ENCODE data around the gene MFAP2.
"Not testable (repeated sequence)": the region's sequence is repeated elsewhere in the genome, so short reads cannot be mapped to it uniquely, and the experiment has no call there.

MFAP2 gene

GRCh38 chr1:16971341-16972188 is 8.9 kb downstream of the MFAP2 start:
- no peak for ATAC-seq (replicated peaks)
- Mint-ChIP-seq H3K36me3 (ENCODE audit: insufficient read depth) (no peaks in the 10 kb centered on the region), H3K4me1 (ENCODE audit: low read depth in 2 of 2) (peaks cover 0 to 2% of the 10 kb centered on the region in 2 donors), H3K9me3 (no peaks in the 10 kb centered on the region), H3K27ac (peak overlapping the region in 1 of 2 donors; percentile 77), H3K27me3 (no peaks in the 10 kb centered on the region), H3K4me3 (no peak overlapping the region)
- DNase-seq = no peak

GRCh38 chr1:16970132-16970910 is 10.1 kb downstream of the MFAP2 start:
- Mint-ChIP-seq H3K27ac (peak overlapping the region in 1 of 2 donors; percentile 68), H3K36me3 (ENCODE audit: insufficient read depth) (peaks cover 4% of the 10 kb centered on the region), H3K4me3 (no peak overlapping the region), H3K27me3 (no peaks in the 10 kb centered on the region), H3K9me3 (no peaks in the 10 kb centered on the region), H3K4me1 (ENCODE audit: low read depth in 2 of 2) (peaks cover 0 to 2% of the 10 kb centered on the region in 2 donors)
- no peak for ATAC-seq (replicated peaks)
- no peak for DNase-seq

GRCh38 chr1:16969651-16970050 is 10.8 kb downstream of the MFAP2 start:
- Mint-ChIP-seq H3K27ac (peak overlapping the region in 1 of 2 donors; percentile 68), H3K4me1 (ENCODE audit: low read depth in 2 of 2) (peaks cover 0 to 4% of the 10 kb centered on the region in 2 donors), H3K9me3 (no peaks in the 10 kb centered on the region), H3K27me3 (no peaks in the 10 kb centered on the region), H3K4me3 (no peak overlapping the region), H3K36me3 (ENCODE audit: insufficient read depth) (peaks cover 4% of the 10 kb centered on the region)
- DNase-seq = no peak
- ATAC-seq (replicated peaks) = no peak

- DNase-seq (no peak), ATAC-seq (replicated peaks) (no peak)
- no peak overlapping the region for H3K4me3 Mint-ChIP-seq
- no peaks in the 10 kb centered on the region for H3K27me3 Mint-ChIP-seq
- peaks cover 9% of the 10 kb centered on the region for H3K36me3 Mint-ChIP-seq (ENCODE audit: insufficient read depth)
- no peak overlapping the region for H3K27ac Mint-ChIP-seq
- peaks cover 0 to 4% of the 10 kb centered on the region in 2 donors for H3K4me1 Mint-ChIP-seq (ENCODE audit: low read depth in 2 of 2)
- H3K9me3 Mint-ChIP-seq = no peaks in the 10 kb centered on the region
Observed at GRCh38 chr1:16969057-16969611, 11.3 kb downstream of the MFAP2 start.

GRCh38 chr1:16968372-16968771 is 12.0 kb downstream of the MFAP2 start:
- Mint-ChIP-seq H3K9me3 (no peaks in the 10 kb centered on the region), H3K4me1 (ENCODE audit: low read depth in 2 of 2) (peaks cover 0 to 4% of the 10 kb centered on the region in 2 donors), H3K27ac (peak overlapping the region in 1 of 2 donors; percentile 33), H3K36me3 (ENCODE audit: insufficient read depth) (peaks cover 11% of the 10 kb centered on the region), H3K4me3 (no peak overlapping the region), H3K27me3 (no peaks in the 10 kb centered on the region)
- ATAC-seq (replicated peaks) (no peak), DNase-seq (no peak)

GRCh38 chr1:16967962-16968361 is 12.5 kb downstream of the MFAP2 start:
- H3K36me3 Mint-ChIP-seq (ENCODE audit: insufficient read depth) = peaks cover 11% of the 10 kb centered on the region
- DNase-seq (no peak), ATAC-seq (replicated peaks) (no peak)
- no peaks in the 10 kb centered on the region for H3K9me3 Mint-ChIP-seq
- H3K27me3 Mint-ChIP-seq = no peaks in the 10 kb centered on the region
- peaks cover 4% of the 10 kb centered on the region in 2 donors for H3K4me1 Mint-ChIP-seq (ENCODE audit: low read depth in 2 of 2)
- H3K27ac Mint-ChIP-seq = peak overlapping the region in 1 of 2 donors; percentile 33
- no peak overlapping the region for H3K4me3 Mint-ChIP-seq

- no peak for ATAC-seq (replicated peaks)
- H3K4me3 Mint-ChIP-seq = no peak overlapping the region
- DNase-seq = no peak
- H3K9me3 Mint-ChIP-seq = no peaks in the 10 kb centered on the region
- peaks cover 12% of the 10 kb centered on the region for H3K36me3 Mint-ChIP-seq (ENCODE audit: insufficient read depth)
- peaks cover 4% of the 10 kb centered on the region in 2 donors for H3K4me1 Mint-ChIP-seq (ENCODE audit: low read depth in 2 of 2)
- H3K27me3 Mint-ChIP-seq = no peaks in the 10 kb centered on the region
- no peak overlapping the region for H3K27ac Mint-ChIP-seq
Observed at GRCh38 chr1:16967095-16967575, 13.3 kb downstream of the MFAP2 start.

- DNase-seq (no peak), ATAC-seq (replicated peaks) (no peak)
- Mint-ChIP-seq H3K9me3 (no peaks in the 10 kb centered on the region), H3K4me1 (ENCODE audit: low read depth in 2 of 2) (peaks cover 7 to 9% of the 10 kb centered on the region in 2 donors), H3K27me3 (no peaks in the 10 kb centered on the region), H3K36me3 (ENCODE audit: insufficient read depth) (peaks cover 14% of the 10 kb centered on the region), H3K4me3 (no peak overlapping the region), H3K27ac (no peak overlapping the region)
Observed at GRCh38 chr1:16966282-16966681, 14.1 kb downstream of the MFAP2 start.

GRCh38 chr1:16965486-16966067 is 14.8 kb downstream of the MFAP2 start:
- Mint-ChIP-seq H3K36me3 (ENCODE audit: insufficient read depth) (peaks cover 14% of the 10 kb centered on the region), H3K4me3 (no peak overlapping the region), H3K4me1 (ENCODE audit: low read depth in 2 of 2) (peaks cover 8 to 9% of the 10 kb centered on the region in 2 donors), H3K9me3 (no peaks in the 10 kb centered on the region), H3K27me3 (no peaks in the 10 kb centered on the region), H3K27ac (peak overlapping the region; percentile 15 to 65)
- DNase-seq = no peak
- ATAC-seq (replicated peaks) = no peak

GRCh38 chr1:16964169-16964568 is 16.3 kb downstream of the MFAP2 start:
- not testable (repeated sequence) for H3K9me3 Mint-ChIP-seq; DNase-seq; H3K27me3 Mint-ChIP-seq; H3K4me3 Mint-ChIP-seq; ATAC-seq (replicated peaks)
- peaks cover 11 to 14% of the 10 kb centered on the region in 2 donors for H3K4me1 Mint-ChIP-seq (ENCODE audit: low read depth in 2 of 2)
- peak overlapping the region in 1 of 2 donors; percentile 88 for H3K27ac Mint-ChIP-seq
- peaks cover 14% of the 10 kb centered on the region for H3K36me3 Mint-ChIP-seq (ENCODE audit: insufficient read depth)

- no peak for DNase-seq
Observed at GRCh38 chr1:16961297-16962133, 18.9 kb downstream of the MFAP2 start.

GRCh38 chr1:16960560-16961296 is 19.7 kb downstream of the MFAP2 start:
- Mint-ChIP-seq H3K9me3 (no peaks in the 10 kb centered on the region), H3K27me3 (no peaks in the 10 kb centered on the region), H3K27ac (peak overlapping the region; percentile 77 to 82), H3K4me3 (peak overlapping the region; percentile 87 to 91), H3K36me3 (ENCODE audit: insufficient read depth) (peaks cover 12% of the 10 kb centered on the region), H3K4me1 (ENCODE audit: low read depth in 2 of 2) (peaks cover 12 to 14% of the 10 kb centered on the region in 2 donors)
- DNase-seq = peak; percentile 67 to 71 (median 70)
- ATAC-seq (replicated peaks) = peak; percentile 95

More at GRCh38 chr1:16961297-16962133, 18.9 kb downstream of the MFAP2 start:
- H3K9me3 Mint-ChIP-seq = no peaks in the 10 kb centered on the region
- peak overlapping the region; percentile 79 to 83 for H3K4me3 Mint-ChIP-seq
- H3K4me1 Mint-ChIP-seq (ENCODE audit: low read depth in 2 of 2) = peaks cover 12 to 14% of the 10 kb centered on the region in 2 donors
- peaks cover 14% of the 10 kb centered on the region for H3K36me3 Mint-ChIP-seq (ENCODE audit: insufficient read depth)
- H3K27me3 Mint-ChIP-seq = no peaks in the 10 kb centered on the region
- H3K27ac Mint-ChIP-seq = peak overlapping the region in 1 of 2 donors; percentile 49
- ATAC-seq (replicated peaks) = no peak

Measured in effector memory CD8-positive, alpha-beta T cell (primary cell).